ENCODE results near the gene ITSN1.

- TF ChIP-seq EZH2 (IDR thresholded peaks at IDR 0.05; ENCODE audit: borderline replicate concordance, low read length) (no peak), CTCF (conservative IDR thresholded peaks at IDR 0.05 in 1 of 2, IDR thresholded peaks at IDR 0.05 in 1 of 2; ENCODE audit: extremely low read depth in 1 of 2, insufficient read depth in 1 of 2, low read depth in 1 of 2, low read length in 2 of 2) (no peak)
Observed at GRCh38 chr21:33688353-33688752, 46.1 kb downstream of the ITSN1 start.
